AG04449 (cell line): ENCODE measurements around the gene SAG.

Source experiments
- CTCF ChIA-PET: fragments of 350-600 bp; formaldehyde crosslinking; extraction: SDS; loops from one replicate; lab custom pipeline; 2021; ENCODE audit warnings: antibody characterized with exemption; lab: Yijun Ruan, JAX
- POLR2A ChIA-PET: fragments of 400-600, 350-600 bp; formaldehyde crosslinking; extraction: SDS; loops from one replicate; lab custom pipeline; 2020; ENCODE audit warnings: antibody characterized with exemption, inconsistent platforms; lab: Yijun Ruan, JAX
- DNase-seq: peaks from one replicate; pipeline ENCODE4 v3.0.0-alpha.2; 2010; ENCODE audit warnings: low read depth, low spot score
- H3K4me3 ChIP-seq: 2 replicates; pipeline ENCODE4 v1.5.1; 2011; ENCODE audit warnings: low read depth, mild to moderate bottlenecking, control low read depth, low read length
- TF ChIP-seq, protein P1 (sequence below): IDR thresholded peaks from one replicate; pipeline ENCODE4 v1.5.1; 2011; ENCODE audit warnings: mild to moderate bottlenecking, moderate library complexity, low read length, control low read depth, inconsistent platforms; ENCODE audit not compliant: insufficient read depth; ENCODE audit errors: missing control alignments

Gene SAG

DNA sequence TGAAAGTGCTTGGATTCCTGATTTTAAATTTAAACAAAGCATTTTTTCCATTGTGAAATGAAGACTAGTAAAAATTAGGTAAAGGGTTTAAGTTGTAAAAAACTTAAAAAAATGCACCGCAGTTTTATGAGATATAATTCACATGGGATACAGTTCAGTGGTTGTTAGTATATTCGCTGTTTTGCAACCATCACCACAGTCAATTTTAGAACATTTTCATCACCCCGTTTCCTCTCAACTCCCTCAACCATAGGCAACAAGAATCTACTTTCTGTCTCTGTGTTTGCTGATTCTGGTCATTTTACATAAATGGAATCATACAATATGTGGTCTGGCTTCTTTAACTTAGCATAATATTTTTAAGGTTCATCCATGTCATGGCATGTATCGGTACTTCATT lies 50.7 kb downstream of the SAG start:
- CTCF ChIA-PET, result no interaction called here
- TF ChIP-seq, protein P1, sequence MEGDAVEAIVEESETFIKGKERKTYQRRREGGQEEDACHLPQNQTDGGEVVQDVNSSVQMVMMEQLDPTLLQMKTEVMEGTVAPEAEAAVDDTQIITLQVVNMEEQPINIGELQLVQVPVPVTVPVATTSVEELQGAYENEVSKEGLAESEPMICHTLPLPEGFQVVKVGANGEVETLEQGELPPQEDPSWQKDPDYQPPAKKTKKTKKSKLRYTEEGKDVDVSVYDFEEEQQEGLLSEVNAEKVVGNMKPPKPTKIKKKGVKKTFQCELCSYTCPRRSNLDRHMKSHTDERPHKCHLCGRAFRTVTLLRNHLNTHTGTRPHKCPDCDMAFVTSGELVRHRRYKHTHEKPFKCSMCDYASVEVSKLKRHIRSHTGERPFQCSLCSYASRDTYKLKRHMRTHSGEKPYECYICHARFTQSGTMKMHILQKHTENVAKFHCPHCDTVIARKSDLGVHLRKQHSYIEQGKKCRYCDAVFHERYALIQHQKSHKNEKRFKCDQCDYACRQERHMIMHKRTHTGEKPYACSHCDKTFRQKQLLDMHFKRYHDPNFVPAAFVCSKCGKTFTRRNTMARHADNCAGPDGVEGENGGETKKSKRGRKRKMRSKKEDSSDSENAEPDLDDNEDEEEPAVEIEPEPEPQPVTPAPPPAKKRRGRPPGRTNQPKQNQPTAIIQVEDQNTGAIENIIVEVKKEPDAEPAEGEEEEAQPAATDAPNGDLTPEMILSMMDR, result no peak
- POLR2A ChIA-PET, result no interaction called here
- no peak overlapping the region for H3K4me3 ChIP-seq
- no peak for DNase-seq

DNA sequence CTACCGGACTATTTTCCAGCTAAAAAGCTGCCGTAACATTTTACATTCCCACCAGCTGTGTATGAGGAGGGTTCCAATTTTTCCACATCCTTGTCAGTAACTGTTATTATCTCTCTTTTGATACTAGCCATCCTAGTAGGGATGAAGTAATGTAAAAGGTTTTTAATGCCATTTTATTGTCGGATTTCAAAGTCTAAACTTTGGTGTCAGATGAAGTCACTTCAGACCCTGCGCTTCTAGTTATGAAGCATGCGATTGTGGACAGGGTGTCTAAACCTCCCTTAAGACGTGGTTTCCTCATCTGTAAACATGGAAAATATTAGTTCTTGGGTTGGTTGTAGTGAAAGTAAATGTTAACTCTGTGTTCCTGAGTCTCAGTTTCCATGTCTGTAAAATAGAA lies 51.3 kb downstream of the SAG start:
- ChIA-PET POLR2A (no interaction called here), CTCF (no interaction called here)
- DNase-seq, result no peak
- TF ChIP-seq, protein P1, result no peak
- H3K4me3 ChIP-seq, result no peak overlapping the region

DNA sequence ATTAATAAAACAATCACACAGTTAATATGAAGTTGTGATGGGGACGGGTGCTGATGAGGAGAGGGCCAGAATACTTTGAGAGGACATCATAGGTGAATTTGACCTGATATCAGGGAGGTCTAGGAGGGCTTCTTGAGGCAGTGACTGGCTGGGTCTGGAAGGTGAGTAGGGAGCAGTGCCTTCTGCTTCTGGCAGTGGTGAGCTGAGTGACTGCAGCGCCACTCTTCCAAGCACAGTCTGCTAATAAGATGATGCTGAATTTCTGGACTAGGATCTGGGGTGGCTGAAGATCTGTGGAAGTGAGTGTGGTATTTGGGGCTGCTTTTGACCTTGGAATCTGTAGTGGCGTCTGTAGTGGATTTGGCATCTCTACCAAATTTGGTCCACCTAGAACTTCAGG lies 52.2 kb downstream of the SAG start:
- TF ChIP-seq, protein P1, result no peak
- POLR2A ChIA-PET, result no interaction called here
- DNase-seq, result no peak
- H3K4me3 ChIP-seq, result no peak overlapping the region
- CTCF ChIA-PET, result interaction anchor here (0.9 to 1.3 kb wide), 2 partner anchors 14 to 83 kb away, joined by 3 read pairs; no protein-coding TSS in a partner anchor

DNA sequence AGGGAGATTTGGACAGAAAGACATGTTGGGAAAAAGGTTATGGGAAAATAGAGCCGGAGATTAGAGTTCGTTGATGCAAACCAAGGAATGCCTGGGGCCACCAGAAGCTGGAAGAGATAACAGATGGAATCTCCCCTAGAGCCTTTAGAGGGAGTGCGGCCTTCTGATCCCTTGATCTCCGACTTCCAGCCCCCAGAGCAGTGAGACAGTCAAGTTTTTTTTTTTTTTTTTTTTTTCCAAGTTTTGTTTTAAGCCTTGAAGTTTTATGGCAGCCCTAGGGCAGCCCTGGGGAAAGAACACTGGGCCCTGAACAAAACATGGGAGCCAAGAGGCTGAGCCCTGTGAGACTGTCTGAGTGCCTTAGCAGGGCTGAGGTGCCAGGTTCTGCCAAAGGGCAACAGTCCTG lies 53.2 kb downstream of the SAG start:
- DNase-seq, result no peak
- ChIA-PET CTCF (interaction anchor here (0.9 to 1.3 kb wide), 2 partner anchors 13 to 83 kb away, joined by 3 read pairs; no protein-coding TSS in a partner anchor), POLR2A (no interaction called here)
- H3K4me3 ChIP-seq, result no peak overlapping the region
- TF ChIP-seq, protein P1, result no peak

DNA sequence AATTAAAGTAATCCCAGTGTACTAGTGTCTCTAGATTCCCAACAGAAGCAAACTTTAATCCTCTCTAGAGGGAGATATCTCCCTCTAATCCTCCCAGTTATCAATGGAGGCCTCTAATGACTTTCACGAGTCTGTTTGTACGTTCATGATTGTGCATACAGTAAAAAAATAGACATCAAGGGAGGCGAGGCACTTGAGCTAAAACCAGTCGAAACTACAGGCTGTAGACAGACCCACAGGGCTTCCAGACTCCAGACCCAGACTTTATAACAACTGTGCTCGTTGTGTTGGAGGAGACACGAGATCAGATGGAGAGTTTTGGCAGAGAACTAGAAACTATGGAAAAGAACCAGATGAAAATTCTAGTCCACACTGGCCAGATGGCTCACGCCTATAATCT lies 53.7 kb downstream of the SAG start:
- CTCF ChIA-PET, result no interaction called here
- DNase-seq, result no peak
- H3K4me3 ChIP-seq, result no peak overlapping the region
- TF ChIP-seq, protein P1, result no peak
- POLR2A ChIA-PET, result no interaction called here

DNA sequence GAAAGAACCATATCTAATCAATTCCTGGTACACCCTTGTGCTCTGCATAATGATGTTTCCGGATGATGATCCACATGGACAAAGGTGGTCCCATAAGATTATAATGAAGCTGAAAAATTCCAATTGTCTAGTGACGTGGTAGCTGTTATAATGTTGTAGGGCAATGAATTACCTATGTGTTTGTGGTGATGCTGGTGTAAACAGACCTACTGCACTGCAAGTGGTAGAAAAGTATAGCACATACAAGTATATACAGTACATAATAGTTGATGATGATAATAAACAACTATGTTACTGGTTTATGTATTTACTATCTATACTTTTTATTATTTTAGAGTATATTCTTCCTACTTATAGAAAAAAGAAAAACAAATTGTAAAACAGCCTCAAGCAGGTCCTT lies 55.1 kb downstream of the SAG start:
- POLR2A ChIA-PET, result no interaction called here
- CTCF ChIA-PET, result interaction anchor here (1.3 to 1.6 kb wide), 2 partner anchors 9 to 25 kb away, joined by 4 to 9 read pairs; partner anchors contain the start of gene DGKD
- DNase-seq, result no peak

More for the DNA sequence above, 55.1 kb downstream of the SAG start:
- TF ChIP-seq, protein P1, result no peak
- H3K4me3 ChIP-seq, result no peak overlapping the region
